H1 (cell line): Measurements from ENCODE around the gene DNAJA3.

Experiments
- CHD2 ChIP-seq: IDR thresholded peaks from 2 replicates; pipeline ENCODE4 v1.6.1; 2012; ENCODE audit warnings: low read length, improper control_type of control experiment
- CREB1 ChIP-seq: IDR thresholded peaks from 2 replicates; pipeline ENCODE4 v1.6.1; 2012; ENCODE audit warnings: inconsistent platforms
- CTCF ChIP-seq, 3 experiments: IDR thresholded peaks; 1 replicate in 2 of 3; 2 replicates in 1 of 3; pipeline versions ENCODE4 v1.5.1 to v1.6.1; 2011; ENCODE audit warnings: low read length in 3 of 3, mild to moderate bottlenecking in 3 of 3, inconsistent platforms in 2 of 3, low read depth in 1 of 3, moderate library complexity in 1 of 3; ENCODE audit not compliant: insufficient read depth in 1 of 3; ENCODE audit errors: control extremely low read depth in 1 of 3
- EP300 ChIP-seq, 2 experiments: IDR thresholded peaks; 1 replicate in 1 of 2; 2 replicates in 1 of 2; pipeline ENCODE4 v1.6.1; 2011 to 2012; ENCODE audit warnings: low read depth in 2 of 2, low read length in 2 of 2, mild to moderate bottlenecking in 2 of 2, borderline replicate concordance in 1 of 2, inconsistent platforms in 1 of 2, moderate library complexity in 1 of 2
- EZH2 ChIP-seq: fragments of 200-600 bp; sonication (generic); IDR thresholded peaks from 2 replicates; pipeline ENCODE4 v1.7.1; 2012; ENCODE audit warnings: low read depth, mild to moderate bottlenecking, moderate library complexity, low read length, inconsistent platforms; ENCODE audit not compliant: severe bottlenecking
- JUN ChIP-seq: IDR thresholded peaks from 2 replicates; pipeline ENCODE4 v1.6.1; 2011; ENCODE audit warnings: low read depth, mild to moderate bottlenecking, improper control_type of control experiment, low read length
- JUND ChIP-seq: IDR thresholded peaks from 2 replicates; pipeline ENCODE4 v1.6.1; 2011; ENCODE audit warnings: mild to moderate bottlenecking, improper control_type of control experiment, low read length
- POLR2A ChIP-seq, 2 experiments: IDR thresholded peaks; 1 replicate in 1 of 2; 2 replicates in 1 of 2; pipeline ENCODE4 v1.6.1; 2011; ENCODE audit warnings: low read depth in 2 of 2, low read length in 2 of 2, mild to moderate bottlenecking in 2 of 2; ENCODE audit errors: control extremely low read depth in 1 of 2
- RBBP5 ChIP-seq: IDR thresholded peaks from 2 replicates; pipeline ENCODE4 v1.7.1; 2012; ENCODE audit warnings: low read depth, mild to moderate bottlenecking, inconsistent platforms, low read length, moderate library complexity, borderline replicate concordance
- SIN3A ChIP-seq, 2 experiments: IDR thresholded peaks in 1 of 2; conservative IDR thresholded peaks in 1 of 2; 2 replicates each; pipeline ENCODE4 v1.6.1; 2011 to 2012; ENCODE audit warnings: low read length in 2 of 2, improper control_type of control experiment in 1 of 2, low read depth in 1 of 2, mild to moderate bottlenecking in 1 of 2
- TEAD4 ChIP-seq: IDR thresholded peaks from 2 replicates; pipeline ENCODE4 v1.6.1; 2012; ENCODE audit warnings: low read depth, low read length, inconsistent platforms, mixed read lengths
- TF ChIP-seq, protein P1 (sequence below): IDR thresholded peaks from 2 replicates; pipeline ENCODE4 v1.6.1; 2012; ENCODE audit warnings: low read length, inconsistent platforms
- TF ChIP-seq, protein P2 (sequence below): IDR thresholded peaks from 2 replicates; pipeline ENCODE4 v1.6.1; 2011; ENCODE audit warnings: low read depth, mild to moderate bottlenecking, low read length; ENCODE audit not compliant: insufficient read depth

DNA sequence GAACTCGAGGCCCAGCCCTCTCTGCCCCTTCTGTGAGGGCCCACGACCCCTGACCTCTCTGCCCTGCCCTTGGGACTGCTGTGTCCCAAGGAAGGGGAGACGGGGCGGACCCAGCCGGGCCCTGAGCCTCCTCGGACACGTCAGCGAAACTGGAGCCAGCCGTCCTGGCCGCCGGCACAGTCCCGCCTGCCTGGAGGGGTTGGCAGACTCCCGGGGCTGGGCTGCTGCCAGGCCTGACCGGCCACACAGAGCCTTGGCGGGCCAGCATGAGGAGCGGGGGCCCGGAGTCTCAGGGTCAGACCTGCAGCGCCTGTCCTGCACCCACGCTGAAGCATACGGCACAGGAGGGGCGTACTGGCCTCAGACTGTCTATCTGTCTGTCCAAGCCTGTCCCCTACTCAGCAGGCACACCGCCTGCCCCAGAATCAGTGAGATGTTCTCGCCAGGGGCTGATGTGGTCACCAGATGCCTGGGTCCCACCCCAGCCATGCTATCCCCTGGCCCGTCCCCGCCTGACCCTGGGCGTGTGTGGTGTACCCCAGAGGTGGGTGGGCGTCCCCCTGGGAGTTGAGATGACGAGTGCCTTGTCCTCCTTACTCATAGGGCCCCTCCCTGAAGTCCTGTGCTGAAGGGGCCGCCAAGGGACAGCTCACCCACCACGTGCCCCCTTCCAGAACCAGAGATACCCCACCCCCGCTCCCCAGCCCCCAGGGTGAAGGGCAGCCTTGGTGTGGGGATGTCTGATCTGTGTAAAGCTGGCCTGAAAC, 49.4 kb upstream of the DNAJA3 start:
- no peak for TF ChIP-seq EZH2
- TF ChIP-seq RBBP5: no peak
- no peak for TF ChIP-seq EP300 (IDR thresholded peaks at IDR 0.05; ENCODE audit: borderline replicate concordance in 1 of 2, low read depth in 2 of 2, low read length in 2 of 2)
- no peak for TF ChIP-seq CHD2
- TF ChIP-seq CREB1: no peak
- no peak for TF ChIP-seq CTCF (IDR thresholded peaks at IDR 0.05; ENCODE audit: control extremely low read depth in 1 of 3, insufficient read depth in 1 of 3, low read depth in 1 of 3, low read length in 3 of 3)
- TF ChIP-seq, protein P1, sequence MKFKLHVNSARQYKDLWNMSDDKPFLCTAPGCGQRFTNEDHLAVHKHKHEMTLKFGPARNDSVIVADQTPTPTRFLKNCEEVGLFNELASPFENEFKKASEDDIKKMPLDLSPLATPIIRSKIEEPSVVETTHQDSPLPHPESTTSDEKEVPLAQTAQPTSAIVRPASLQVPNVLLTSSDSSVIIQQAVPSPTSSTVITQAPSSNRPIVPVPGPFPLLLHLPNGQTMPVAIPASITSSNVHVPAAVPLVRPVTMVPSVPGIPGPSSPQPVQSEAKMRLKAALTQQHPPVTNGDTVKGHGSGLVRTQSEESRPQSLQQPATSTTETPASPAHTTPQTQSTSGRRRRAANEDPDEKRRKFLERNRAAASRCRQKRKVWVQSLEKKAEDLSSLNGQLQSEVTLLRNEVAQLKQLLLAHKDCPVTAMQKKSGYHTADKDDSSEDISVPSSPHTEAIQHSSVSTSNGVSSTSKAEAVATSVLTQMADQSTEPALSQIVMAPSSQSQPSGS: no peak
- no peak for TF ChIP-seq JUN
- TF ChIP-seq, protein P2, sequence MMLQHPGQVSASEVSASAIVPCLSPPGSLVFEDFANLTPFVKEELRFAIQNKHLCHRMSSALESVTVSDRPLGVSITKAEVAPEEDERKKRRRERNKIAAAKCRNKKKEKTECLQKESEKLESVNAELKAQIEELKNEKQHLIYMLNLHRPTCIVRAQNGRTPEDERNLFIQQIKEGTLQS: no peak
- no peak for TF ChIP-seq JUND
- no peak for TF ChIP-seq SIN3A (conservative IDR thresholded peaks at IDR 0.05 in 1 of 2, IDR thresholded peaks at IDR 0.05 in 1 of 2; ENCODE audit: low read depth in 1 of 2, low read length in 2 of 2)
- TF ChIP-seq POLR2A (IDR thresholded peaks at IDR 0.05; ENCODE audit: control extremely low read depth in 1 of 2, low read depth in 2 of 2, low read length in 2 of 2): no peak
- no peak for TF ChIP-seq TEAD4
